ENCODE results near the gene VPS11. TPM values are rescaled to one million over a fixed set of nuclear protein-coding genes. Genes with fewer than 3 reads are reported as not detected.

Gene VPS11
- polyA plus RNA-seq, 3 donors = 28.6 to 56.6 (median 43.3) TPM

DNA sequence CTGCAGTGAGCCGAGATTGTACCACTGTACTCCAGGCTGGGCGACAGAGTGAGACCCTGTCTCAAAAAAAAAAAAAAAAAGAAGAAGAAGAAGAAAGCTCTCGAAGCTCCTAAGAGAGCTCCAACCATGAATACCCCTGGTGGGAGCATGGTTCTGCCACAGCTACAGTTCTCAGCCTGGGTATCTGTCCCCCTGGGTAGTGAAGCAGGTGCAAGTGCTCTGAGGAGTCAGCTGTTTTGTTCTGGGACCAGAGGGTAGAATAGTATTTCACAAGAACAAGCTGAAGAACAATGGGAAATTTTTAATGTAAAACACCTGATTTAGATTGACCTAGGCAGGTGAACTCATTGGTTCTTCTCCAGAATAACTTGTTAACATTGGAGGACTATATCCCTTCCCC lies 6.4 kb upstream of the VPS11 start:
- Histone ChIP-seq H3K9me3 (replicated peaks in 1 of 2; ENCODE audit: control insufficient read depth in 1 of 2, insufficient read depth in 1 of 2, low read length in 2 of 2) (no peaks in the 10 kb centered on the region), H3K4me1 (ENCODE audit: control insufficient read depth in 1 of 2, insufficient read depth in 2 of 2, low read length in 2 of 2) (peaks cover 19 to 23% of the 10 kb centered on the region in 2 donors), H3K4me3 (replicated peaks in 1 of 3; ENCODE audit: low read depth in 2 of 3, low read length in 3 of 3) (no peak overlapping the region), H3K79me2 (ENCODE audit: insufficient read depth, low read length) (peaks cover 38% of the 10 kb centered on the region), H3K4me2 (replicated peaks; ENCODE audit: extremely low read depth, low read length, poor library complexity, severe bottlenecking) (no peak overlapping the region), H3K9ac (ENCODE audit: insufficient read depth, low read length, poor library complexity, severe bottlenecking) (no peak overlapping the region), H3K27me3 (ENCODE audit: control insufficient read depth in 2 of 2, insufficient read depth in 2 of 2, low read length in 2 of 2) (no peaks in the 10 kb centered on the region), H3K27ac (ENCODE audit: low read depth in 1 of 2, low read length in 2 of 2) (no peak overlapping the region), H3K36me3 (replicated peaks in 1 of 2; ENCODE audit: control insufficient read depth in 1 of 2, insufficient read depth in 2 of 2, low read length in 2 of 2) (peaks cover 0 to 5% of the 10 kb centered on the region in 2 donors), H4K20me1 (ENCODE audit: insufficient read depth, low read length) (no peaks in the 10 kb centered on the region), H2AFZ (ENCODE audit: insufficient read depth, low read depth, low read length, poor library complexity, severe bottlenecking) (no peak overlapping the region)
- Mint-ChIP-seq H3K27me3 (ENCODE audit: low read depth in 3 of 3) (peaks cover 0 to 2% (median 0%) of the 10 kb centered on the region in 3 donors), H3K4me1 (peaks cover 25% of the 10 kb centered on the region), H3K36me3 (peaks cover 12 to 23% of the 10 kb centered on the region in 2 donors), H3K27ac (no peak overlapping the region), H3K9me3 (no peaks in the 10 kb centered on the region), H3K4me3 (no peak overlapping the region)
- no peak for DNase-seq
- WGBS (ENCODE audit: insufficient coverage) = 100% methylated on average over 1 of the region's 3 CpGs
- TF ChIP-seq CTCF (IDR thresholded peaks at IDR 0.05) = no peak
- intact Hi-C loops (cut with micrococcal nuclease) = no loop called here

DNA sequence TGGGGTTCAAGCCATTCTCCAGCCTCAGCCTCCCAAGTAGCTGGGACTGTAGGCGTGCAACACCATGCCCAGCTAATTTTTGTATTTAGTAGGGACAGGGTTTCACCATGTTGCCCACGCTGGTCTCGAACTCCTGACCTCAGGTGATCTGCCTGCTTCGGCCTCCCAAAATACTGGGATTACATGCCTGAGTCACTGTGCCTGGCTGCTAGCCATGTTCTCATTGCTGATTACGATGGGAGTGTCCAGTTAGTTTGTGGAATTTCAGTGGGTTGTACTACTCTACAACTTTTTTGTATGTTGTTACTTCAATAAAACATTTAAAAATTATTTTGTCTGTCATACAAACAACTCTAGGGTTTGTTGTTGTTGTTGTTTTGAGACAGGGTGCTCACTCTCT lies 4.8 kb upstream of the VPS11 start:
- no peak overlapping the region for H2AFZ ChIP-seq (ENCODE audit: insufficient read depth, low read depth, low read length, poor library complexity, severe bottlenecking)
- peaks cover 12 to 23% of the 10 kb centered on the region in 2 donors for H3K36me3 Mint-ChIP-seq
- H3K9me3 ChIP-seq (replicated peaks in 1 of 2; ENCODE audit: control insufficient read depth in 1 of 2, insufficient read depth in 1 of 2, low read length in 2 of 2) = no peaks in the 10 kb centered on the region
- H3K4me2 ChIP-seq (replicated peaks; ENCODE audit: extremely low read depth, low read length, poor library complexity, severe bottlenecking) = no peak overlapping the region
- peaks cover 0 to 2% (median 0%) of the 10 kb centered on the region in 3 donors for H3K27me3 Mint-ChIP-seq (ENCODE audit: low read depth in 3 of 3)
- TF ChIP-seq CTCF (IDR thresholded peaks at IDR 0.05) = no peak
- no peak overlapping the region for H3K4me3 Mint-ChIP-seq
- DNase-seq = no peak
- WGBS (ENCODE audit: insufficient coverage) = 94% methylated on average over 3 of the region's 5 CpGs
- no peak overlapping the region for H3K4me3 ChIP-seq (replicated peaks in 1 of 3; ENCODE audit: low read depth in 2 of 3, low read length in 3 of 3)
- H3K79me2 ChIP-seq (ENCODE audit: insufficient read depth, low read length) = peaks cover 43% of the 10 kb centered on the region
- peaks cover 0 to 5% of the 10 kb centered on the region in 2 donors for H3K36me3 ChIP-seq (replicated peaks in 1 of 2; ENCODE audit: control insufficient read depth in 1 of 2, insufficient read depth in 2 of 2, low read length in 2 of 2)
- H4K20me1 ChIP-seq (ENCODE audit: insufficient read depth, low read length) = no peaks in the 10 kb centered on the region
- H3K4me1 ChIP-seq (ENCODE audit: control insufficient read depth in 1 of 2, insufficient read depth in 2 of 2, low read length in 2 of 2) = peaks cover 23 to 28% of the 10 kb centered on the region in 2 donors
- H3K9ac ChIP-seq (ENCODE audit: insufficient read depth, low read length, poor library complexity, severe bottlenecking) = no peak overlapping the region
- H3K4me1 Mint-ChIP-seq = peaks cover 32% of the 10 kb centered on the region
- H3K27ac Mint-ChIP-seq = no peak overlapping the region
- H3K27ac ChIP-seq (ENCODE audit: low read depth in 1 of 2, low read length in 2 of 2) = no peak overlapping the region
- H3K27me3 ChIP-seq (ENCODE audit: control insufficient read depth in 2 of 2, insufficient read depth in 2 of 2, low read length in 2 of 2) = no peaks in the 10 kb centered on the region
- intact Hi-C loops (cut with micrococcal nuclease) = no loop called here
- peaks cover 0 to 3% (median 0%) of the 10 kb centered on the region in 7 donors for H3K9me3 Mint-ChIP-seq

Measured in CD14-positive monocyte (primary cell).